NAMALWA (cell line): ENCODE measurements around the gene TRIM40.
"Not testable (repeated sequence)": the region's sequence is repeated elsewhere in the genome, so short reads cannot be mapped to it uniquely, and the experiment has no call there.

Experiments
- DNase-seq: peaks from one replicate; pipeline ENCODE4 v3.0.0-alpha.2; 2015; ENCODE audit warnings: low spot score

Gene TRIM40

GRCh38 chr6:30163918-30164654 is 28.1 kb downstream of the TRIM40 start:
- DNase-seq, result no peak

GRCh38 chr6:30164714-30165113 is 28.8 kb downstream of the TRIM40 start:
- DNase-seq, result no peak

- not testable (repeated sequence) for DNase-seq
These were observed 29.3 kb downstream of the TRIM40 start for GRCh38 chr6:30165238-30165637.

- no peak for DNase-seq
These were observed 31.2 kb downstream of the TRIM40 start for GRCh38 chr6:30167101-30167500.

GRCh38 chr6:30168741-30169140 is 32.8 kb downstream of the TRIM40 start:
- no peak for DNase-seq

GRCh38 chr6:30169658-30170614 is 34.0 kb downstream of the TRIM40 start:
- peak; percentile 79 for DNase-seq

GRCh38 chr6:30171677-30172471 is 35.9 kb downstream of the TRIM40 start:
- DNase-seq, result no peak

- no peak for DNase-seq
These were observed 36.7 kb downstream of the TRIM40 start for GRCh38 chr6:30172681-30173080.

GRCh38 chr6:30175765-30176164 is 39.8 kb downstream of the TRIM40 start:
- no peak for DNase-seq

- DNase-seq, result no peak
These were observed 42.9 kb downstream of the TRIM40 start for GRCh38 chr6:30178837-30179236.

GRCh38 chr6:30180145-30180544 is 44.2 kb downstream of the TRIM40 start:
- DNase-seq, result no peak

- no peak for DNase-seq
These were observed 48.6 kb downstream of the TRIM40 start for GRCh38 chr6:30184417-30185031.

- DNase-seq, result no peak
These were observed 50.0 kb downstream of the TRIM40 start for GRCh38 chr6:30185846-30186484.

- DNase-seq, result no peak
These were observed 52.6 kb downstream of the TRIM40 start for GRCh38 chr6:30188541-30188940.

- no peak for DNase-seq
These were observed 56.1 kb downstream of the TRIM40 start for GRCh38 chr6:30192076-30192475.

GRCh38 chr6:30194797-30195690 is 59.1 kb downstream of the TRIM40 start:
- DNase-seq, result no peak

- no peak for DNase-seq
These were observed 60.0 kb downstream of the TRIM40 start for GRCh38 chr6:30195951-30196350.

GRCh38 chr6:30196376-30196775 is 60.4 kb downstream of the TRIM40 start:
- DNase-seq, result no peak
